ENCODE data around the gene PARP14.
"Not testable (repeated sequence)": the region's sequence is repeated elsewhere in the genome, so short reads cannot be mapped to it uniquely, and the experiment has no call there.

The PARP14 gene

GRCh38 chr3:122680475-122681283 is at the start of gene PARP14:
TSS of gene PARP14 (plus strand) at chr3:122680839. CDS start at chr3:122680884, 45 bp downstream.
- peak; percentile 4 for TF ChIP-seq CTCF (IDR thresholded peaks at IDR 0.05; ENCODE audit: low read depth, low read length, missing control alignments)
- DNase-seq (ENCODE audit: extremely low read depth, low read depth), result peak; percentile 30
- H3K4me3 ChIP-seq (replicated peaks; ENCODE audit: low read depth, low read length), result peak within 1 kb of the TSS; percentile 71

GRCh38 chr3:122635789-122636188 is 44.9 kb upstream of the PARP14 start:
- H3K4me3 ChIP-seq (replicated peaks; ENCODE audit: low read depth, low read length), result no peak overlapping the region
- no peak for DNase-seq (ENCODE audit: extremely low read depth, low read depth)
- TF ChIP-seq CTCF (IDR thresholded peaks at IDR 0.05; ENCODE audit: low read depth, low read length, missing control alignments), result no peak

- H3K4me3 ChIP-seq (replicated peaks; ENCODE audit: low read depth, low read length), result no peak overlapping the region
- TF ChIP-seq CTCF (IDR thresholded peaks at IDR 0.05; ENCODE audit: low read depth, low read length, missing control alignments), result no peak
- no peak for DNase-seq (ENCODE audit: extremely low read depth, low read depth)
These were observed 43.9 kb upstream of the PARP14 start for GRCh38 chr3:122636697-122637096.

- no peak overlapping the region for H3K4me3 ChIP-seq (replicated peaks; ENCODE audit: low read depth, low read length)
- DNase-seq (ENCODE audit: extremely low read depth, low read depth), result no peak
- TF ChIP-seq CTCF (IDR thresholded peaks at IDR 0.05; ENCODE audit: low read depth, low read length, missing control alignments), result no peak
These were observed 40.1 kb upstream of the PARP14 start for GRCh38 chr3:122640437-122640999.

- H3K4me3 ChIP-seq (replicated peaks; ENCODE audit: low read depth, low read length), result no peak overlapping the region
- DNase-seq (ENCODE audit: extremely low read depth, low read depth), result no peak
- no peak for TF ChIP-seq CTCF (IDR thresholded peaks at IDR 0.05; ENCODE audit: low read depth, low read length, missing control alignments)
These were observed 37.7 kb upstream of the PARP14 start for GRCh38 chr3:122642935-122643334.

GRCh38 chr3:122646146-122646988 is 34.3 kb upstream of the PARP14 start:
- no peak for TF ChIP-seq CTCF (IDR thresholded peaks at IDR 0.05; ENCODE audit: low read depth, low read length, missing control alignments)
- H3K4me3 ChIP-seq (replicated peaks; ENCODE audit: low read depth, low read length), result no peak overlapping the region
- no peak for DNase-seq (ENCODE audit: extremely low read depth, low read depth)

- H3K4me3 ChIP-seq (replicated peaks; ENCODE audit: low read depth, low read length); DNase-seq (ENCODE audit: extremely low read depth, low read depth): not testable (repeated sequence)
These were observed 29.3 kb upstream of the PARP14 start for GRCh38 chr3:122651233-122651907.

- not testable (repeated sequence) for DNase-seq (ENCODE audit: extremely low read depth, low read depth); H3K4me3 ChIP-seq (replicated peaks; ENCODE audit: low read depth, low read length)
These were observed 28.7 kb upstream of the PARP14 start for GRCh38 chr3:122651962-122652361.

GRCh38 chr3:122658336-122658735 is 22.3 kb upstream of the PARP14 start:
- not testable (repeated sequence) for H3K4me3 ChIP-seq (replicated peaks; ENCODE audit: low read depth, low read length); DNase-seq (ENCODE audit: extremely low read depth, low read depth)
